H1 (cell line): Measurements from ENCODE around the gene FGF14. TPM values are rescaled to one million over a fixed set of nuclear protein-coding genes. Genes with fewer than 3 reads are reported as not detected.

Experiments used
- BRCA1 ChIP-seq: IDR thresholded peaks from 2 replicates; pipeline ENCODE4 v1.6.1; 2012; ENCODE audit warnings: low read depth, low read length, improper control_type of control experiment
- CBX8 ChIP-seq: fragments of 300-800, 300-1000 bp; sonication (generic); IDR thresholded peaks from 2 replicates; pipeline ENCODE4 v1.7.1; 2016; ENCODE audit warnings: low read depth, low read length, borderline replicate concordance
- CHD7 ChIP-seq: fragments of 300-600 bp; sonication (generic); IDR thresholded peaks from 2 replicates; pipeline ENCODE4 v1.7.1; 2012; ENCODE audit warnings: low read length, moderate library complexity, mild to moderate bottlenecking, inconsistent platforms; ENCODE audit not compliant: insufficient replicate concordance
- E2F6 ChIP-seq: IDR thresholded peaks from 2 replicates; pipeline ENCODE4 v1.6.1; 2012; ENCODE audit warnings: inconsistent platforms
- EGR1 ChIP-seq: IDR thresholded peaks from 2 replicates; pipeline ENCODE4 v1.6.1; 2011; ENCODE audit warnings: low read depth, low read length, borderline replicate concordance
- GTF2F1 ChIP-seq: IDR thresholded peaks from 2 replicates; pipeline ENCODE4 v1.6.1; 2012; ENCODE audit warnings: low read depth, low read length, improper control_type of control experiment, borderline replicate concordance
- PHF8 ChIP-seq: fragments of 200-600 bp; sonication (generic); conservative IDR thresholded peaks from 2 replicates; pipeline ENCODE4 v1.7.1; 2012; ENCODE audit warnings: low read depth, mild to moderate bottlenecking, inconsistent platforms, low read length, moderate library complexity
- RBBP5 ChIP-seq: IDR thresholded peaks from 2 replicates; pipeline ENCODE4 v1.7.1; 2012; ENCODE audit warnings: low read depth, mild to moderate bottlenecking, inconsistent platforms, low read length, moderate library complexity, borderline replicate concordance
- SAP30 ChIP-seq: fragments of 300-600 bp; sonication (generic); IDR thresholded peaks from 2 replicates; pipeline ENCODE4 v1.7.1; 2012; ENCODE audit warnings: low read length, moderate library complexity, mild to moderate bottlenecking, inconsistent platforms; ENCODE audit not compliant: insufficient read depth, insufficient replicate concordance
- SIN3A ChIP-seq, 2 experiments: IDR thresholded peaks in 1 of 2; conservative IDR thresholded peaks in 1 of 2; 2 replicates each; pipeline ENCODE4 v1.6.1; 2011 to 2012; ENCODE audit warnings: low read length in 2 of 2, improper control_type of control experiment in 1 of 2, low read depth in 1 of 2, mild to moderate bottlenecking in 1 of 2
- polyA plus RNA-seq, 7 experiments: library from polyadenylated mRNA; depleted of rRNA in 3 of 7; stranded (reverse) in 5 of 7; unstranded in 2 of 7; fragments of >200 nt in 5 of 7; fragments of 200-250 nt in 2 of 7; gene quantifications; 1 replicate in 5 of 7; 2 replicates in 1 of 7; 4 replicates in 1 of 7; pipeline versions ENCODE4 v1.2.1 to v1.2.3, GENCODE V29; 2011 to 2013; ENCODE audit warnings: missing spikeins in 2 of 7, mixed read lengths in 2 of 7
- total RNA-seq: library from RNA; stranded (reverse); fragmentation: NEBNext Ultra II Directional; extraction: Animal tissue kit (Norgen Biotek cat#: 25700); gene quantifications from 2 replicates; pipeline ENCODE4 v1.2.1, GENCODE V29; 2021

FGF14 gene
- total and polyA plus RNA-seq, 2 of the 8 experiments (the other 6 are each of a cell fraction or from before 2014, with no cell fraction given), result 0.05 to 0.58 TPM

DNA sequence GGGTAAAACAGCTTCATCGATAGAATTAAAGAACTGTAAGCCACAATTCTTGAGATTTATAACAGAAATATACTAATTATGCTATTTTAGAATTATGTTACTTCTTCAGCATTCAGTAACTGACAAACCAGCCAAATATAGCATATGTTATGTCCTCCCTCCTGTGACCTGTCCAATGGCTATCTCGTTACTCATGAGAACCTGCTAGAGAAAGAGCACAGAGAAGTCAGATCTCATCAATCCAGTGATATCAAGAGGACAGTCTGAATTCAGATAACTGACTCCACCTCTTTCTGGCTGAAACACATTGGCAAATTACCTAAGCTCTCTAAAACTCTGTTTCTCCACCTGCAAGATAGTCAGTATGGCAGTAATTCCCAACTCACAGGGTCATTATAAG, 170.4 kb downstream of the FGF14 start (continued):
- TF ChIP-seq CHD7 (no peak), GTF2F1 (no peak), PHF8 (no peak), RBBP5 (no peak), E2F6 (no peak), SIN3A (conservative IDR thresholded peaks at IDR 0.05 in 1 of 2, IDR thresholded peaks at IDR 0.05 in 1 of 2; ENCODE audit: low read depth in 1 of 2, low read length in 2 of 2) (no peak), EGR1 (no peak), BRCA1 (no peak), CBX8 (no peak), SAP30 (no peak)
